Hematopoietic multipotent progenitor cell (in vitro differentiated cells): ENCODE data around the gene MSANTD7. TPM values are rescaled to one million over a fixed set of nuclear protein-coding genes. Genes with fewer than 3 reads are reported as not detected.
"Not testable (repeated sequence)": the region's sequence is repeated elsewhere in the genome, so short reads cannot be mapped to it uniquely, and the experiment has no call there.

ENCODE experiments used
- DNase-seq, 3 donors: peaks; one replicate each; pipeline ENCODE4 v3.0.0-alpha.2; 2011 to 2015; ENCODE audit warnings: low read depth in 2 of 3, low spot score in 2 of 3
- total RNA-seq: library from RNA; depleted of rRNA; stranded (reverse); fragments of >200 nt; gene quantifications from one replicate; pipeline ENCODE4 v1.2.3, GENCODE V29; 2012

MSANTD7 gene
- total RNA-seq, 1 donor = 23.7 TPM

- DNase-seq = no peak
Observed at GRCh38 chr10:14836208-14836607, 1.9 kb upstream of the MSANTD7 start.

- no peak for DNase-seq
Observed at GRCh38 chr10:14837003-14837756, 926 bp upstream of the MSANTD7 start.

- DNase-seq = peak in 2 of 3 donors; percentile 17 to 21
Observed at GRCh38 chr10:14838582-14839304, 637 bp downstream of the MSANTD7 start.

GRCh38 chr10:14839305-14839695 is 1.2 kb downstream of the MSANTD7 start:
- no peak for DNase-seq

GRCh38 chr10:14840178-14840577 is 2.1 kb downstream of the MSANTD7 start:
- no peak for DNase-seq

GRCh38 chr10:14843327-14843988 is 5.4 kb downstream of the MSANTD7 start:
- DNase-seq = no peak

GRCh38 chr10:14844948-14845347 is 6.8 kb downstream of the MSANTD7 start:
- DNase-seq = no peak

GRCh38 chr10:14852236-14852635 is 14.1 kb downstream of the MSANTD7 start:
- no peak for DNase-seq

GRCh38 chr10:14855453-14855852 is 17.3 kb downstream of the MSANTD7 start:
- no peak for DNase-seq

- DNase-seq = no peak
Observed at GRCh38 chr10:14858338-14858960, 20.3 kb downstream of the MSANTD7 start.

GRCh38 chr10:14859043-14859442 is 20.9 kb downstream of the MSANTD7 start:
- DNase-seq = no peak

GRCh38 chr10:14859775-14860174 is 21.7 kb downstream of the MSANTD7 start:
- DNase-seq = no peak

- DNase-seq = no peak
Observed at GRCh38 chr10:14860791-14861190, 22.7 kb downstream of the MSANTD7 start.

- DNase-seq = not testable (repeated sequence)
Observed at GRCh38 chr10:14864466-14864865, 26.4 kb downstream of the MSANTD7 start.

- not testable (repeated sequence) for DNase-seq
Observed at GRCh38 chr10:14864871-14865270, 26.8 kb downstream of the MSANTD7 start.

- DNase-seq = no peak
Observed at GRCh38 chr10:14873090-14873760, 35.1 kb downstream of the MSANTD7 start.

GRCh38 chr10:14875941-14876340 is 37.8 kb downstream of the MSANTD7 start:
- no peak for DNase-seq

- DNase-seq = no peak
Observed at GRCh38 chr10:14876764-14877163, 38.7 kb downstream of the MSANTD7 start.

GRCh38 chr10:14878266-14879123 is 40.4 kb downstream of the MSANTD7 start, which contains the start of gene SUV39H2:
Gene SUV39H2, plus strand, starts transcription at chr10:14878866. Its CDS starts 23 bp downstream, at chr10:14878889.
- peak; percentile 81 to 96 (median 93) for DNase-seq
